Effector memory CD8-positive, alpha-beta T cell (primary cell): ENCODE results near the gene CDH13.
A peak's percentile ranks its signal among the peaks of the same experiment; 100 is the strongest.

ENCODE experiments used
- ATAC-seq: fragments of 150-1000 bp; cut with Tn5 transposase; replicated peaks from 2 replicates; pipeline ENCODE4 v1.10.0; 2021; ENCODE audit warnings: mild to moderate bottlenecking, moderate library complexity
- DNase-seq, 3 experiments: peaks; one replicate each; pipeline ENCODE4 v3.0.0; 2021
- H3K27ac Mint-ChIP-seq, 2 donors: one replicate each; pipeline ENCODE4 v1.8.0; 2022; ENCODE audit warnings: mild to moderate bottlenecking in 2 of 2, mixed read lengths in 2 of 2, moderate library complexity in 2 of 2
- H3K27me3 Mint-ChIP-seq, 2 donors: one replicate each; pipeline ENCODE4 v1.8.0; 2022; ENCODE audit warnings: mixed read lengths in 2 of 2
- H3K36me3 Mint-ChIP-seq: one replicate; pipeline ENCODE4 v1.8.0; 2022; ENCODE audit warnings: mild to moderate bottlenecking, moderate library complexity, mixed read lengths; ENCODE audit not compliant: insufficient read depth
- H3K4me1 Mint-ChIP-seq, 2 donors: one replicate each; pipeline ENCODE4 v1.8.0; 2022; ENCODE audit warnings: low read depth in 2 of 2, mixed read lengths in 2 of 2
- H3K4me3 Mint-ChIP-seq, 2 donors: one replicate each; pipeline ENCODE4 v1.8.0; 2022; ENCODE audit warnings: mild to moderate bottlenecking in 2 of 2, mixed read lengths in 2 of 2, moderate library complexity in 2 of 2
- H3K9me3 Mint-ChIP-seq, 2 donors: one replicate each; pipeline ENCODE4 v1.8.0; 2022; ENCODE audit warnings: mixed read lengths in 2 of 2

The CDH13 gene

DNA sequence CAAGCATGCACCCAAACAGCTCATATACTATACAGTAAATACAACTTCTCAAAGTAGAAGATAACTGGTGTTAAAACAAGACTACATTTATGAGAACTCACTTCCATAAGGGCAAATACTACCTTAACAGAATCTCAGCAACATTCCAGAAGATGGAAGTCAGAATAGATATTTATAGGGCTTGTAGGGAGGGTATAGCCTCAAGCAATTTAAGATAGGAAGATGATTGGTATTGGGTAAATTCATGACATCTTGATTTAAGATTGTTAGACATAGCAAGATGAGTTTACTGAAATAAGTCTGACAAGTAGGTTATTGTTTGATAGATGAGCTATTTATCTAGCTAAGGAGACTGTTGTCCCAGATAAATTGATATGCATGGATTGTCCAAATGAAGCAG is 250.2 kb downstream of the CDH13 start:
- H3K9me3 Mint-ChIP-seq = no peaks in the 10 kb centered on the region
- DNase-seq (no peak), ATAC-seq (no peak)
- H3K36me3 Mint-ChIP-seq = no peaks in the 10 kb centered on the region
- peaks cover 0 to 26% of the 10 kb centered on the region in 2 donors for H3K27me3 Mint-ChIP-seq
- H3K4me3 Mint-ChIP-seq = no peak overlapping the region
- H3K27ac Mint-ChIP-seq = no peak overlapping the region
- H3K4me1 Mint-ChIP-seq = no peaks in the 10 kb centered on the region

DNA sequence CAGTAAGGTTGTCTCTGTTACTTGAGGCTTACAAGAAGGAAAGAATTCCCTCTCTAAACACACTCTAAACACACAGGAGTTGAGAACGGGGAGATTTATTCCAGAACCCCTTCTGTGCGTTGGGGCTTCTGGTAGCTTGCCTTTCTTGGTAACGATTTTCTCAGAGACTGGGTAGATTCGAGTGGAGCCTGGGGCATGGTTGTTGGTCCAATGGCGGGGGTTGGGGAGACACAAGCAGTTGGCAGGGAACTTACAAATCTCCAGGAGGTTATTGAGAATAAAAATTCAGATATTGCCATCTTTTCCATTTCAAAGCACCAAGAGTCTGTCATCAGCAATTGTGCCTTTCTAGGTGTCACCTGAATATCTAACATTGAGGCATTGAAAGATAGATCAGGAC is 251.7 kb downstream of the CDH13 start:
- Mint-ChIP-seq H3K4me3 (no peak overlapping the region), H3K36me3 (no peaks in the 10 kb centered on the region), H3K4me1 (peaks cover 0 to 1% of the 10 kb centered on the region in 2 donors), H3K27me3 (peaks cover 0 to 23% of the 10 kb centered on the region in 2 donors), H3K9me3 (no peaks in the 10 kb centered on the region), H3K27ac (no peak overlapping the region)
- DNase-seq (no peak), ATAC-seq (no peak)

DNA sequence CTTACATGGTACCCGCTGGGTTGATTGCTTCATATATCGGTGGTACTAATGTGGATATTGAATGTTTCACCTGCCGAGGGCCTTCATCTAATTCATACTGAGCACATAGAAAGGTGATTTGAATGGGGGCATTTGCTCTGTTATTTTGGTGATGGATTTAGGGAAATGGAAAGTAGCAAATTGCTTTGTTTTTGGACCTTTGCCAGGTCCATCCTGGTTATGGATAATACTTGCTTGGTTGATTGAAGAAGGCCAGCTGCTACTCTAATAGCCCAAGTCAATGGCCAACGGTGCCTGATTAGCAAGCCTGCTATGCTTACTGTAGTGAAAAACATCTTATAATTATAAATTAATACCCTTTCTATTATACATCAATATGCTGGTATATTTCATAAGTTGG is 253.6 kb downstream of the CDH13 start:
- no peak for DNase-seq
- no peaks in the 10 kb centered on the region for H3K36me3 Mint-ChIP-seq
- H3K9me3 Mint-ChIP-seq = no peaks in the 10 kb centered on the region

DNA sequence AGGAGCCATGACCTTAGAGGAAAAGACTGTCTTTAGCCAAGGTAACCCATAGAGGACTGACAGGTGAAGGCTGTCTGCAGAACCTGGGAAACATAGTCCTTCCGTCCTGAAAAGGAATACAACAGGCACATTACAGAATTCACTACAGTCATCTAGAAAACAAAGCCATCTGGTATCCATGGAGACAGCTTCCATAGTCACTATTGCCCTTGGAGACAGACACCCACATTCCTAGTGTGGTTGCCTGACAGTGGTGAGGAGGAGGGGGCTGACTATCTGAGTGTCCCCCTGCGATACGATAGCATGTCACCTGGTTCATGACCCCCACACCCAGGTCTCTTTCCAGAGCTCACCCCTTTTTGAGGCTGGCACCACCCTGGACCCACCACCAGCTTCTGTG is 254.7 kb downstream of the CDH13 start:
- peaks cover 0 to 24% of the 10 kb centered on the region in 2 donors for H3K27me3 Mint-ChIP-seq
- no peak overlapping the region for H3K27ac Mint-ChIP-seq
- no peaks in the 10 kb centered on the region for H3K36me3 Mint-ChIP-seq
- no peak for ATAC-seq
- no peak overlapping the region for H3K4me3 Mint-ChIP-seq
- DNase-seq = no peak
- no peaks in the 10 kb centered on the region for H3K9me3 Mint-ChIP-seq
- peaks cover 0 to 1% of the 10 kb centered on the region in 2 donors for H3K4me1 Mint-ChIP-seq

More for the DNA sequence above, 253.6 kb downstream of the CDH13 start:
- H3K27ac Mint-ChIP-seq = no peak overlapping the region
- ATAC-seq = no peak
- H3K4me1 Mint-ChIP-seq = peaks cover 0 to 1% of the 10 kb centered on the region in 2 donors
- H3K27me3 Mint-ChIP-seq = peaks cover 0 to 23% of the 10 kb centered on the region in 2 donors
- no peak overlapping the region for H3K4me3 Mint-ChIP-seq

DNA sequence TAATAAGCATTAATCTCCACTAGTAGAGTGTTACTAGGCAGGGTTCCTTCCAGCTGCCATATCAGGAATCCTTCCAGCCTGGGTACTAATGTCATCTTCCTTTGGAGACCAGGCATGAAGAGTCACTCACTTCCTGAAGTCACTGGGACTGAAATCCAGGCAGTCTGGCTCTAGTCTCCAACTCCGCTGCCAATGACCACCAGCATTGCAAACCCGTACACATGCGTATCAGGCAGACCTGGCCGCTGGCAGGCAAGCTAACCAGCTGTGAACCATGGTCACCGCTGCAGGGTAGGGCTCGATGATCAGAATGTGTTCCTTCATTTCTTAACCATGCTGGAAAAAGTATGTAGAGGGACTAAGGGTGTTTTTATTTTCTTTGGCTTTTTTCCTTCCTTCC is 255.5 kb downstream of the CDH13 start:
- Mint-ChIP-seq H3K27ac (no peak overlapping the region), H3K4me3 (no peak overlapping the region), H3K36me3 (no peaks in the 10 kb centered on the region), H3K27me3 (peaks cover 0 to 31% of the 10 kb centered on the region in 2 donors), H3K4me1 (peaks cover 0 to 1% of the 10 kb centered on the region in 2 donors), H3K9me3 (no peaks in the 10 kb centered on the region)
- no peak for DNase-seq
- ATAC-seq = no peak

DNA sequence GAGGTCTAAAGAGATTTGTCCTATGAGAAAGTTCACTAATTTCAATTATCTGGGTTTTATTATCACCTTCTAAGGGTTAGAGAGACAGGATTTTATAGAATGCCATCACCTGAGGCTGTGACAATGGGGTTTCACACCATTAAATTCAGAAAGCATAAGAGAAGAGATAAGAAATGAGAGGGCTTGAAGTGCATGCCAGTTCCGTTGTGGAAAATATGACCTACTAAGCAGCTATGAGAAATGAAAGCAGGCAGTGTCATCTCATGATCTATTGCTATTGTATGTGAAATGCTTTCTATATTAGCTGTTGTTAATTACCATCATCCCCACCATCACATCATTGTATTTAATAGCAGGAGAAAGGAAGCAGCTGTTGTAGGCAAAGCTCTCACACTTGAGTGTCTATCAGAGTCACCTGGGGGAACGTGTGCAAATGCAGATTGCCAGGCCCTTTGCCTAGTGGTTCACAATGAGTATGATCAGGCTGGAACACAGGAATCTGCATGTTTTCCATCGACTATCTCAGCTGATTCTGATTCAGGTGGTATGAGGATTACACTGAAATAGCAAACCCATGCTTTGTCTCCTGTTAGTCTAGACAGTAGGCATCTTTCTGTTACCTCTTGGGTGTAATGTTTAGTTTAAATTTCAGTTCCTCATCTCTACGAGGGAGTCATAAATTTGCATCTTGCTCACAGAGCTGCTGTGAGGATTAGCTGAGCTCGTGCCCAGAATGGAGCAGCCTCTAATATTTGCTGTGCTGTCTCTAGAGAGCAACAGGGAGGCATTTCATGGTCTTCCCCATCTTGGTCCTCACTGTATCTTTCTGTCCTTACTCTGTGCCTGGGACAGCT is 256.4 kb downstream of the CDH13 start:
- H3K9me3 Mint-ChIP-seq = no peaks in the 10 kb centered on the region
- ATAC-seq = peak; percentile 35
- H3K4me1 Mint-ChIP-seq = peaks cover 0 to 1% of the 10 kb centered on the region in 2 donors
- no peak overlapping the region for H3K4me3 Mint-ChIP-seq
- peaks cover 0 to 35% of the 10 kb centered on the region in 2 donors for H3K27me3 Mint-ChIP-seq
- H3K27ac Mint-ChIP-seq = peak overlapping the region in 1 of 2 donors; percentile 1
- H3K36me3 Mint-ChIP-seq = no peaks in the 10 kb centered on the region
- no peak for DNase-seq

DNA sequence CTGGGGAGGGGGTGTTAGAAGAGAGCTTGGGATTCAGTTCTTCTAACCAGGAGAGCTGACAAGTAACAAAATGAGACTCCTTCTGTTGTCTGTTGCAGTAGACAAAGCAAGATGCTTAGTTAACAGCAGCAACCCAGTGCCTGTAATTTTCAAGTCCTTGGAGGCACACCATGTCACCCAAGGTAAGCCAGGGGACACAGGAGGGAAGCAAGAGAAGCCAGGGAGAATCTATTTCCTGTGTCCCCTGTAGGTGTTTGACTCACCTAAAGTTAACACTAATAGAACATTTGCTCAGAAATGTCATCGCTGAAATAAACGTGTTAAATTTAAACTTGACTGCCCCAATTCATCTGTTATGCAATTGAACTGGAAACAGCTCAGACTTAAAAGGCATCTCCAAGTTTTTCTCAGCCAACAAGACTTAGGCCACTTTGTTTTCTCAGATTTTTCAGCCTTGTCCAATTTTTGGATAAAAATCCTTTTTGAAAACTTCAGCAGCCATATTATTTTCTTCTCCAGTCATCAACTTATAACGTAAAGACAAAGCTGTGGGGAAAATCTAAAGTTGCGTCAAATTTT is 257.6 kb downstream of the CDH13 start:
- Mint-ChIP-seq H3K36me3 (no peaks in the 10 kb centered on the region), H3K27ac (no peak overlapping the region), H3K9me3 (no peaks in the 10 kb centered on the region), H3K4me1 (peaks cover 0 to 1% of the 10 kb centered on the region in 2 donors), H3K4me3 (no peak overlapping the region), H3K27me3 (peaks cover 3 to 38% of the 10 kb centered on the region in 2 donors)
- DNase-seq = no peak
- ATAC-seq = no peak

DNA sequence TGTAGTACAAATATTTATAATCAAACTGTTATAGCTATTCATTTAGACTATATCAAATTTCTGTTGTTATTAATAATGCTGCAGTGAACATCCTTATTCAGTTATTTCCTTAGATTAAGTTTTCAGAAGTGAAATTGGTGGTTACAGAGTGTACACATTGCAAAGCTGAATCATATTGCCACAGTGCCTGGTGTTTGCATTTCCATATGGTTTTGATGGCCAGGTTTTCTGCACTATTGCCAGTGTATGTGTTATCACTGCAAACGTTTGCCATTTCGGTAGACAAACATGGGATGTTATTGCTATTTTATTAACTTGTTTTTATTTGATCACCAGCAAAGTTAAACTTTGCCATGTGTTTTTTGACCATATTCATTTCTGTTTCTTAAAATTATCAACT is 259.4 kb downstream of the CDH13 start:
- ATAC-seq (no peak), DNase-seq (no peak)
- H3K4me3 Mint-ChIP-seq = no peak overlapping the region

DNA sequence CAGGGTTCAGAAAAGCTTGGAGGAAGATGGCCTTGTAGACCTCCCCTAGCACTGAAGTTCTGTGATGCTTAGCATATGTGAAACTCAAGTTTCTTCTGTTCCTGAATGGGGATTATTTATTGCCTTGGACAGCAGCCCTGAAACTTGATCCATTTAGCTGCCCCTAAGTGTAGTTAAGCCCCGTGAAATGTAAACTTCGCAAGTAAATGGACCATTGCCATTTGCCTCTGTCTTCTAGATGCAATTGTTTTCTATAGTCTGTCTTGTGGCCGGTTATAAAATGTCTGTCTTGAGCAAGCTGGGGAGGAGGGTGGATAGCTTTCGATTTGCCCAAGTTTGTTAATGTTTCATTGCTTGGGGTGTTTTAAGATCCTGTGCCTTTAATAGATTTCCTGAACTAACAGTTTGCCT is 261.8 kb downstream of the CDH13 start:
- H3K36me3 Mint-ChIP-seq = no peaks in the 10 kb centered on the region
- no peak for ATAC-seq
- no peak for DNase-seq
- no peaks in the 10 kb centered on the region for H3K4me1 Mint-ChIP-seq
- H3K4me3 Mint-ChIP-seq = no peak overlapping the region
- H3K9me3 Mint-ChIP-seq = no peaks in the 10 kb centered on the region
- no peak overlapping the region for H3K27ac Mint-ChIP-seq
- peaks cover 4 to 29% of the 10 kb centered on the region in 2 donors for H3K27me3 Mint-ChIP-seq

More for the DNA sequence above, 259.4 kb downstream of the CDH13 start:
- peaks cover 4 to 38% of the 10 kb centered on the region in 2 donors for H3K27me3 Mint-ChIP-seq
- H3K4me1 Mint-ChIP-seq = peaks cover 0 to 1% of the 10 kb centered on the region in 2 donors
- H3K9me3 Mint-ChIP-seq = no peaks in the 10 kb centered on the region
- H3K27ac Mint-ChIP-seq = no peak overlapping the region
- no peaks in the 10 kb centered on the region for H3K36me3 Mint-ChIP-seq

DNA sequence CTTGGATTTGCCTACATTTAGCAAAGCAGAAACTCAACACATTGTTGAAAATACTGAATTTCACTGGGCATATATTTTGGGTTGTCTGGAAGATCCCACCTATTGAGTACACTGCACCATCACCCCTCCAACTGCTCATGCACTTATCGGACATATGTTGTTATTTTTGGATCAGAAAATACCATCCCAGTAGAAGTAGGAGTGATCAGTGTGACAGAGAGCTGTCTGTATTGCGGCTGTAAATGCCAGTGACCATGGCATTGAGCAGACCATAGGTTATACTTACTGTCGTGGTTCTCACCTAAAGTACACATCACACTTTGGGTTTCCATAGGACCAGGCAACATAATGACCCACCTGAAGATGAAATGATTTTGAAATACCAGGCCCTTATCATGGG is 264.7 kb downstream of the CDH13 start:
- H3K4me1 Mint-ChIP-seq = no peaks in the 10 kb centered on the region
- H3K27ac Mint-ChIP-seq = no peak overlapping the region
- DNase-seq (no peak), ATAC-seq (no peak)
- no peaks in the 10 kb centered on the region for H3K36me3 Mint-ChIP-seq
- peaks cover 0 to 2% of the 10 kb centered on the region in 2 donors for H3K9me3 Mint-ChIP-seq
- H3K27me3 Mint-ChIP-seq = peaks cover 4 to 29% of the 10 kb centered on the region in 2 donors
- H3K4me3 Mint-ChIP-seq = no peak overlapping the region

DNA sequence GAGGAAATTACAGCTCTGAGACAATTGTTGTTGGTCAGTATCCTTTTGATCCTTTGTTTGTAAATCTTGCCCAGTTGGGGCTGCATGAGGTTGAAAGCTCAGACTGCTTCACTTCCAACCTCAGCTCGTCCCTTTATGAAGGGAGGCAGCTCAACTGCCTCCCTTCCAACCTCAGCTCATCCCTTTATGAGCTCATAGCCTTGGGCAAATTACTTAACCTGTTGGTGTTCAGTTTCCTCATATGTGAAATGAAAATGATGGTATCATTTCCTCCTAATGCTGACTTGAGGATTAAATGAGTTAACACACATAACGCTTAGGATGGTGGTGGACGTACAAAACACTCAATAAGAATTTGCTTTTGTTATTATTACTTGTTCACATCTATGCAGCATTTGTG is 265.1 kb downstream of the CDH13 start:
- ATAC-seq = no peak
- H3K9me3 Mint-ChIP-seq = peaks cover 0 to 2% of the 10 kb centered on the region in 2 donors
- peaks cover 4 to 24% of the 10 kb centered on the region in 2 donors for H3K27me3 Mint-ChIP-seq
- no peak overlapping the region for H3K27ac Mint-ChIP-seq
- DNase-seq = no peak
- H3K36me3 Mint-ChIP-seq = no peaks in the 10 kb centered on the region
- H3K4me1 Mint-ChIP-seq = no peaks in the 10 kb centered on the region
- no peak overlapping the region for H3K4me3 Mint-ChIP-seq

DNA sequence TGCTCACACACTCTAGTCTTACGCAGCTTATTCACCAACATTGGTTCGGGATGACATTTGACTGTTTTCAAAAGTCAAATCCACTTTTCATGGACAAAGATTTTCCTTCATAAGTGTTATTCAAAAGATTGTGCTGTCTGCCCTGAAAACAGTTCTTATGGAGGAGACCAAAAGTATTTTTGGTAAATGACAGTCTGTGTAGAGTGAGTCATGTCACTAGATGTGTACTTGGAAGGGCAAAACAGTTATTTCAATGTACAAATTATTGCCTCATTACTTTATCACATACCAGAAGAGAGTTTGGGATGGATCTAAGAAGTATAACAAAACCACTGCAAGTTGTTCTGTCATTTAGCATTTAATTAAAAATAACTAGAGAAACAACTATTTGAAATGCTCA is 265.6 kb downstream of the CDH13 start:
- no peak overlapping the region for H3K4me3 Mint-ChIP-seq
- no peaks in the 10 kb centered on the region for H3K36me3 Mint-ChIP-seq
- no peak overlapping the region for H3K27ac Mint-ChIP-seq
- peaks cover 0 to 2% of the 10 kb centered on the region in 2 donors for H3K9me3 Mint-ChIP-seq
- DNase-seq (no peak), ATAC-seq (no peak)
- H3K27me3 Mint-ChIP-seq = peaks cover 4 to 20% of the 10 kb centered on the region in 2 donors
- H3K4me1 Mint-ChIP-seq = no peaks in the 10 kb centered on the region

DNA sequence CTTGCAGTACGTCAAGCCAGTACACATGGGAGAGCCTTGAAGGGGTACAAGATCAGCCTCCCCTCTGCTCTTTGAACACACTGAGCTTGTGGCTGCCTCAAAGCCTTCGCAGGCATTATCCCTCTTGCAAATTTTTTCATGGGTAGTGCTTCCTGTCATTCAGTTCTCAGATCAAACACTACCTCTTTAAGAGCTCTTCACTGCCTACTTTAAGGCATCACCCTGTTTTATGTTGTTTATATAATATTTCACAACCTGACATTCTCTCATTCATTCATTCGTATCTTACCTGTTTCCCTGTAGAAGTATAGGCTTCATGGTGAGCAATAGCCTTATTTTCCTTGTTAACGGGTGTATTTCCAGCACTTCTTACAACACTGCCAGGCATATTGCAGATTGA is 269.1 kb downstream of the CDH13 start:
- DNase-seq = no peak
- no peak for ATAC-seq
- H3K27me3 Mint-ChIP-seq = peaks cover 0 to 5% of the 10 kb centered on the region in 2 donors
- H3K9me3 Mint-ChIP-seq = peaks cover 0 to 2% of the 10 kb centered on the region in 2 donors
- no peak overlapping the region for H3K4me3 Mint-ChIP-seq
- H3K4me1 Mint-ChIP-seq = no peaks in the 10 kb centered on the region
- no peak overlapping the region for H3K27ac Mint-ChIP-seq
- H3K36me3 Mint-ChIP-seq = no peaks in the 10 kb centered on the region

DNA sequence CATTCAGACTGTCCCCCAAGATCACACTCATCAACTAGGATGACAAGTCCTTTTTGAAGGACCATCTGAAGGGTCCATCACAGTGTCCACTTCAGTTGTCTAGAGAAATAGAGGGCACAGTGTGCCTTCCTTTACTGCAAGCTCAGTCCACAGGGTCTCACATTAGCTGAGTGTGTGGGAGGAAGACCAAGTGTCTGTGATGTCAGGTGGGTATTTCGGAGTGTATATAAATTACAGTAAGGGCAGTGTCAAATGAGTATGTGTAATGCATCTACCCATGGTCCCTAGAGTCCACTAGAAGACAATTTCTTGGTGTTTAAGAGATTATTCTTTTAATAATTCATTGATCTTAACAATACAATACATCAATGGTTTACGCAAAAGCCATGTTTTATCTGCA is 272.2 kb downstream of the CDH13 start:
- no peak overlapping the region for H3K27ac Mint-ChIP-seq
- peaks cover 0 to 9% of the 10 kb centered on the region in 2 donors for H3K27me3 Mint-ChIP-seq
- ATAC-seq (no peak), DNase-seq (no peak)
- no peaks in the 10 kb centered on the region for H3K4me1 Mint-ChIP-seq
- peaks cover 0 to 6% of the 10 kb centered on the region in 2 donors for H3K9me3 Mint-ChIP-seq
- H3K36me3 Mint-ChIP-seq = no peaks in the 10 kb centered on the region
- no peak overlapping the region for H3K4me3 Mint-ChIP-seq
